ENCODE measurements around the gene SORBS1. TPM values are rescaled to one million over a fixed set of nuclear protein-coding genes. Genes with fewer than 3 reads are reported as not detected.

The SORBS1 gene
- total RNA-seq, 2 experiments from 2014 or later = 0.57 to 3.1 TPM

DNA sequence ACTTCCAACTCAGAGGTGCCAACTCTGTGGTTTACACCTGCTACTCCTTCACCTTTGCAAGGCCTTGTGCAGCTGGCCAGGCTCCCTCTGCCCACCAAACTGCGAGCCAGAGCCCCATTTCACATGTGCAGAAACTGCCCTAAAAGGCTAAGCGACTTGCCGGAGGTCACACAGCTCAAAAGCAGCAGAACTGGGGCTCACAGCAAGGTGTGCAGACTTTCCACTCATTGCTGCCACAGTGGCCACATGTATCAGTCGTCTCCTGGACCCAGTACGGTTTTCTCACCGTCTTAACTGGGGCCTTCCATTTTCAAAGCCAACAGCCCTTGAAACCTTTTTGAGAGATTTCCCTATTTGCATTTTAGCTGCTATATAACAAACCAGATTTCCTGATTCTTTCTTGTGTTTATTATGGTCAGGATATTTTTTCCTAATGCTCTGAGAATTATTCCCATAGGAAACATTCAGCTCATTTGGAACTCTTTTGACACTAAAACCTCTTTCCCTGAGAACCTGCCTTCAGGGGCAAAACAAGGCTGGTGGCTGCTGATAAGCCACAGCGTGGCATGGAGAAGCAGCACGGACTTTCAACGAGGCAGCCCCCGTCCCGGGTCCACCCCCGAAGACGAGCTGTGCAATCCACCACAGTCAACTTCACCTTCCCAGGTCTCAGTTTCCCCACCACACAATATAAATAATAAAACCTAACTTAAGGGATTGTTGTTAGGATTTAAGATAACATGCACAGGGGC, 29.9 kb downstream of the SORBS1 start:
- no peaks in the 10 kb centered on the region for H3K79me2 ChIP-seq (ENCODE audit: insufficient read depth, low read depth, low read length)
- no peaks in the 10 kb centered on the region for H4K20me1 ChIP-seq (ENCODE audit: insufficient read depth, low read length)
- no peaks in the 10 kb centered on the region for H3K9me2 ChIP-seq (ENCODE audit: insufficient read depth, low read length)
- POLR2A ChIA-PET = interaction anchor here (0.5 kb wide), 1 partner anchor 98 kb away, joined by 4 read pairs; no protein-coding TSS in a partner anchor
- intact Hi-C loops (cut with micrococcal nuclease; ENCODE audit: unreplicated experiment) = no loop called here
- H3K36me3 ChIP-seq (ENCODE audit: insufficient read depth, low read length) = no peaks in the 10 kb centered on the region
- BruUV-seq (replicated peaks) = no TSS peak
- H2AFZ ChIP-seq (ENCODE audit: low read length) = no peak overlapping the region
- TF ChIP-seq, protein P1, sequence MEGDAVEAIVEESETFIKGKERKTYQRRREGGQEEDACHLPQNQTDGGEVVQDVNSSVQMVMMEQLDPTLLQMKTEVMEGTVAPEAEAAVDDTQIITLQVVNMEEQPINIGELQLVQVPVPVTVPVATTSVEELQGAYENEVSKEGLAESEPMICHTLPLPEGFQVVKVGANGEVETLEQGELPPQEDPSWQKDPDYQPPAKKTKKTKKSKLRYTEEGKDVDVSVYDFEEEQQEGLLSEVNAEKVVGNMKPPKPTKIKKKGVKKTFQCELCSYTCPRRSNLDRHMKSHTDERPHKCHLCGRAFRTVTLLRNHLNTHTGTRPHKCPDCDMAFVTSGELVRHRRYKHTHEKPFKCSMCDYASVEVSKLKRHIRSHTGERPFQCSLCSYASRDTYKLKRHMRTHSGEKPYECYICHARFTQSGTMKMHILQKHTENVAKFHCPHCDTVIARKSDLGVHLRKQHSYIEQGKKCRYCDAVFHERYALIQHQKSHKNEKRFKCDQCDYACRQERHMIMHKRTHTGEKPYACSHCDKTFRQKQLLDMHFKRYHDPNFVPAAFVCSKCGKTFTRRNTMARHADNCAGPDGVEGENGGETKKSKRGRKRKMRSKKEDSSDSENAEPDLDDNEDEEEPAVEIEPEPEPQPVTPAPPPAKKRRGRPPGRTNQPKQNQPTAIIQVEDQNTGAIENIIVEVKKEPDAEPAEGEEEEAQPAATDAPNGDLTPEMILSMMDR (conservative IDR thresholded peaks at IDR 0.05; ENCODE audit: low read length) = no peak
- no peak for TF ChIP-seq EZH2phosphoT487 (IDR thresholded peaks at IDR 0.05; ENCODE audit: borderline replicate concordance, low read depth, low read length)
- no peak for DNase-seq (ENCODE audit: low spot score)
- no peak overlapping the region for H3K4me3 ChIP-seq (ENCODE audit: low read depth, low read length, poor library complexity, severe bottlenecking)
- no peak overlapping the region for H3K27ac ChIP-seq (ENCODE audit: low read depth, low read length, poor library complexity, severe bottlenecking)
- H3K4me1 ChIP-seq (ENCODE audit: insufficient read depth, low read length, poor library complexity, severe bottlenecking) = no peaks in the 10 kb centered on the region
- H3K4me2 ChIP-seq (ENCODE audit: low read length) = no peak overlapping the region
- no peaks in the 10 kb centered on the region for H3K9me3 ChIP-seq (ENCODE audit: low read length)
- CTCF ChIA-PET (ENCODE audit: unreplicated experiment) = no interaction called here

DNA sequence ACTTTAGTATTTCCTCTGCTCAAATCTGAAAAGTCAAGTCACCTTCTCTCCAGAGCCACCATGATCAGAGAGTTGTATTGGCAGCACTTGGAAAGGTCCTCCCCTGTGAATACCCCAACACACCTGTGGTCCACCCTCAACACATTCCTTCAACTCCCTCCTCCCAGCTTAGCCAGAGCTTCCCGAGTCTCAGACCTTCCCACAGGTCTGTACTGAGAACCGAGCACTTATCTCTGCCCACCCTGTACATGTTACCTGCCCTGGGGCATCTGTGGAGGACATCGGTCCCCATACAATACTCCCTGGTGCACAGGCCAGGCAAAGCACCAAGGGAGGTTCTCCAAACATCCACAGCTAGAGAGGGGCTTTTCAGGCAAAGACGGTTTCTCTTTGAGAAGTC, 30.6 kb downstream of the SORBS1 start:
- Histone ChIP-seq H3K9me3 (ENCODE audit: low read length) (no peaks in the 10 kb centered on the region), H3K4me1 (ENCODE audit: insufficient read depth, low read length, poor library complexity, severe bottlenecking) (no peaks in the 10 kb centered on the region), H3K36me3 (ENCODE audit: insufficient read depth, low read length) (no peaks in the 10 kb centered on the region), H3K4me3 (ENCODE audit: low read depth, low read length, poor library complexity, severe bottlenecking) (no peak overlapping the region), H3K27ac (ENCODE audit: low read depth, low read length, poor library complexity, severe bottlenecking) (no peak overlapping the region), H3K79me2 (ENCODE audit: insufficient read depth, low read depth, low read length) (no peaks in the 10 kb centered on the region), H2AFZ (ENCODE audit: low read length) (no peak overlapping the region), H3K4me2 (ENCODE audit: low read length) (no peak overlapping the region), H4K20me1 (ENCODE audit: insufficient read depth, low read length) (no peaks in the 10 kb centered on the region), H3K9me2 (ENCODE audit: insufficient read depth, low read length) (no peaks in the 10 kb centered on the region)
- no peak for TF ChIP-seq EZH2phosphoT487 (IDR thresholded peaks at IDR 0.05; ENCODE audit: borderline replicate concordance, low read depth, low read length)
- TF ChIP-seq, protein P1 (conservative IDR thresholded peaks at IDR 0.05; ENCODE audit: low read length) = no peak
- DNase-seq (ENCODE audit: low spot score) = no peak
- no TSS peak for BruUV-seq (replicated peaks)
- intact Hi-C loops (cut with micrococcal nuclease; ENCODE audit: unreplicated experiment) = no loop called here
- ChIA-PET CTCF (ENCODE audit: unreplicated experiment) (no interaction called here), POLR2A (interaction anchor here (0.5 kb wide), 1 partner anchor 98 kb away, joined by 4 read pairs; no protein-coding TSS in a partner anchor)

DNA sequence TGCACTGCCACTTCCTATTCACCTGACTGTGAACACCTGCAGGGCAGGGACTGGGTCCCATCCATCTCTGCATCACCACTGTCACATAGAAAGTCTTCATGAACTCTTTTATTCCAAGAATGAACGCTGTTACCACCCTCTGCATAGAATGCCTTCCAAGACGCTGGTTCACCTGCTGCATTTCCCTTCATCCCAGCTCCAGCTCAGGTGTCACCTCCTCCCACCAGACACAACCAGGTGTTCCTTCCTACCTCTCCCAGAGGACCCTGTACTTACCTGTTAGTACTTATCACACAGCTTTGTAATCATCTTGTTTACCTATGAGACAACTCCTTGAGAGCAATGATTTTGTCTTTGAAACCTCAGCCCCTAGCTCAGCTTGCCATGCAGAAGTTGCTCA, 31.1 kb downstream of the SORBS1 start:
- Histone ChIP-seq H3K4me3 (ENCODE audit: low read depth, low read length, poor library complexity, severe bottlenecking) (no peak overlapping the region), H4K20me1 (ENCODE audit: insufficient read depth, low read length) (no peaks in the 10 kb centered on the region), H3K4me1 (ENCODE audit: insufficient read depth, low read length, poor library complexity, severe bottlenecking) (no peaks in the 10 kb centered on the region), H3K36me3 (ENCODE audit: insufficient read depth, low read length) (no peaks in the 10 kb centered on the region), H3K27ac (ENCODE audit: low read depth, low read length, poor library complexity, severe bottlenecking) (no peak overlapping the region), H3K4me2 (ENCODE audit: low read length) (no peak overlapping the region), H3K79me2 (ENCODE audit: insufficient read depth, low read depth, low read length) (no peaks in the 10 kb centered on the region), H3K9me3 (ENCODE audit: low read length) (no peaks in the 10 kb centered on the region), H2AFZ (ENCODE audit: low read length) (no peak overlapping the region), H3K9me2 (ENCODE audit: insufficient read depth, low read length) (no peaks in the 10 kb centered on the region)
- intact Hi-C loops (cut with micrococcal nuclease; ENCODE audit: unreplicated experiment) = no loop called here
- ChIA-PET CTCF (ENCODE audit: unreplicated experiment) (no interaction called here), POLR2A (no interaction called here)
- BruUV-seq (replicated peaks) = no TSS peak
- TF ChIP-seq, protein P1 (conservative IDR thresholded peaks at IDR 0.05; ENCODE audit: low read length) = no peak
- no peak for TF ChIP-seq EZH2phosphoT487 (IDR thresholded peaks at IDR 0.05; ENCODE audit: borderline replicate concordance, low read depth, low read length)
- DNase-seq (ENCODE audit: low spot score) = no peak
